ENCODE data around the gene R3HCC1L.

DNA sequence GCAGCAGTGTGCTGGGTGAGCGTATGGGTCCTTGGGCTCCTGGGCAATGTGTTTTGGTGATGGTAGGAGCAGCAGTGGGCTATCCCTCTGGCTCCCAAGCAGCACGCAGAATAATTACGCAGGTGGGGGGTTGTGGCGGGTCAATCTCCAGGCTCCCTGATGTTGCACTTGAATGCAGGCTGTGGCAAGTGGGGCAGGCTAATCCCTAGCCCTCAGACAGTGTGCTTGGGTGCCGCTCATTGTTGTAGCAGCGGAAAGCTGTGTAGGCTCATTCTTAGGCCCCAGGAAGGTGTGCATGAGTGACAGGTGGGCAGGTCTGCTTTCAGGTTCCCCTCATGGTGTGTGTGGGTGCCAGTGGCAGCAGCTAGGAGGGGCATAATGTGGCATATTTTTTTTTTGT lies 89.4 kb downstream of the R3HCC1L start:
- no peak for TF ChIP-seq POLR2AphosphoS5 (IDR thresholded peaks at IDR 0.05)
- no peak for TF ChIP-seq POLR2A (IDR thresholded peaks at IDR 0.05)
- TF ChIP-seq, protein P1, sequence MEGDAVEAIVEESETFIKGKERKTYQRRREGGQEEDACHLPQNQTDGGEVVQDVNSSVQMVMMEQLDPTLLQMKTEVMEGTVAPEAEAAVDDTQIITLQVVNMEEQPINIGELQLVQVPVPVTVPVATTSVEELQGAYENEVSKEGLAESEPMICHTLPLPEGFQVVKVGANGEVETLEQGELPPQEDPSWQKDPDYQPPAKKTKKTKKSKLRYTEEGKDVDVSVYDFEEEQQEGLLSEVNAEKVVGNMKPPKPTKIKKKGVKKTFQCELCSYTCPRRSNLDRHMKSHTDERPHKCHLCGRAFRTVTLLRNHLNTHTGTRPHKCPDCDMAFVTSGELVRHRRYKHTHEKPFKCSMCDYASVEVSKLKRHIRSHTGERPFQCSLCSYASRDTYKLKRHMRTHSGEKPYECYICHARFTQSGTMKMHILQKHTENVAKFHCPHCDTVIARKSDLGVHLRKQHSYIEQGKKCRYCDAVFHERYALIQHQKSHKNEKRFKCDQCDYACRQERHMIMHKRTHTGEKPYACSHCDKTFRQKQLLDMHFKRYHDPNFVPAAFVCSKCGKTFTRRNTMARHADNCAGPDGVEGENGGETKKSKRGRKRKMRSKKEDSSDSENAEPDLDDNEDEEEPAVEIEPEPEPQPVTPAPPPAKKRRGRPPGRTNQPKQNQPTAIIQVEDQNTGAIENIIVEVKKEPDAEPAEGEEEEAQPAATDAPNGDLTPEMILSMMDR (IDR thresholded peaks at IDR 0.05) = no peak
- no peak for TF ChIP-seq EP300 (IDR thresholded peaks at IDR 0.05; ENCODE audit: low read depth)
